OCI-LY1 (cell line): ENCODE measurements around the gene KIRREL3.

Source experiments
- H2AFZ ChIP-seq: fragments of 200-600 bp; sonication (generic), shearing (Covaris generic); 2 replicates; pipeline ENCODE4 v1.6.0; 2014; ENCODE audit warnings: antibody characterized with exemption, mild to moderate bottlenecking, low read length
- H3F3A ChIP-seq: fragments of 200-600 bp; sonication (generic), shearing (Covaris generic); 2 replicates; pipeline ENCODE4 v1.6.0; 2014; ENCODE audit warnings: mild to moderate bottlenecking, antibody characterized with exemption, low read length, moderate library complexity; ENCODE audit not compliant: insufficient read depth
- H3K27ac ChIP-seq: fragments of 200-600 bp; sonication (generic); 2 replicates; pipeline ENCODE4 v1.5.1; 2014; ENCODE audit warnings: low read length, mixed run types, mild to moderate bottlenecking, low read depth; ENCODE audit not compliant: poor library complexity, severe bottlenecking
- H3K27me3 ChIP-seq: fragments of 200-600 bp; sonication (generic); 2 replicates; pipeline ENCODE4 v1.6.0; 2014; ENCODE audit warnings: antibody characterized with exemption, mild to moderate bottlenecking, low read length, moderate library complexity; ENCODE audit not compliant: insufficient read depth
- H3K36me3 ChIP-seq: fragments of 200-600 bp; sonication (generic); 2 replicates; pipeline ENCODE4 v1.6.1; 2014; ENCODE audit warnings: mild to moderate bottlenecking, antibody characterized with exemption, low read length, moderate library complexity, mixed read lengths; ENCODE audit not compliant: insufficient read depth
- H3K4me1 ChIP-seq: fragments of 200-600 bp; sonication (generic); 2 replicates; pipeline ENCODE4 v1.5.1; 2014; ENCODE audit warnings: mild to moderate bottlenecking, low read length, moderate library complexity; ENCODE audit not compliant: insufficient read depth, severe bottlenecking
- H3K4me2 ChIP-seq: fragments of 200-600 bp; sonication (generic), shearing (Covaris generic); 2 replicates; pipeline ENCODE4 v1.6.1; 2014; ENCODE audit warnings: low read length
- H3K4me3 ChIP-seq: fragments of 200-600 bp; sonication (generic); 2 replicates; pipeline ENCODE4 v1.5.1; 2014; ENCODE audit warnings: low read length, low read depth, mild to moderate bottlenecking, mixed read lengths; ENCODE audit not compliant: poor library complexity, severe bottlenecking
- H3K79me2 ChIP-seq: fragments of 200-600 bp; shearing (Covaris generic); 2 replicates; pipeline ENCODE4 v1.6.1; 2016; ENCODE audit warnings: mixed run types, low read length, mixed read lengths; ENCODE audit not compliant: insufficient read depth
- H3K9ac ChIP-seq: fragments of 200-600 bp; sonication (generic), shearing (Covaris generic); 2 replicates; pipeline ENCODE4 v1.6.1; 2014; ENCODE audit warnings: mild to moderate bottlenecking, low read length, mixed read lengths
- H3K9me2 ChIP-seq: fragments of 200-600 bp; sonication (generic), shearing (Covaris generic); 2 replicates; pipeline ENCODE4 v1.6.1; 2014; ENCODE audit warnings: low read depth, mild to moderate bottlenecking, low read length, mixed read lengths
- H3K9me3 ChIP-seq: fragments of 200-600 bp; shearing (Covaris generic); 2 replicates; pipeline ENCODE4 v1.6.1; 2014; ENCODE audit warnings: low read length, mixed read lengths
- H4K20me1 ChIP-seq: fragments of 200-600 bp; sonication (generic), shearing (Covaris generic); 2 replicates; pipeline ENCODE4 v1.6.0; 2016; ENCODE audit warnings: mild to moderate bottlenecking, low read length; ENCODE audit not compliant: insufficient read depth
- EZH2 ChIP-seq: fragments of 200-600 bp; sonication (generic), shearing (Covaris generic); IDR thresholded peaks from 2 replicates; pipeline ENCODE4 v1.8.0; 2017; ENCODE audit warnings: borderline replicate concordance, mixed run types, mild to moderate bottlenecking, antibody characterized with exemption, low read length, moderate library complexity, mixed read lengths
- TF ChIP-seq, protein P1 (sequence below): fragments of 200-600 bp; sonication (generic), shearing (Covaris generic); IDR thresholded peaks from 2 replicates; pipeline ENCODE4 v1.5.1; 2017; ENCODE audit warnings: mild to moderate bottlenecking, antibody characterized with exemption, low read length, moderate library complexity, mixed read lengths

KIRREL3 gene

DNA sequence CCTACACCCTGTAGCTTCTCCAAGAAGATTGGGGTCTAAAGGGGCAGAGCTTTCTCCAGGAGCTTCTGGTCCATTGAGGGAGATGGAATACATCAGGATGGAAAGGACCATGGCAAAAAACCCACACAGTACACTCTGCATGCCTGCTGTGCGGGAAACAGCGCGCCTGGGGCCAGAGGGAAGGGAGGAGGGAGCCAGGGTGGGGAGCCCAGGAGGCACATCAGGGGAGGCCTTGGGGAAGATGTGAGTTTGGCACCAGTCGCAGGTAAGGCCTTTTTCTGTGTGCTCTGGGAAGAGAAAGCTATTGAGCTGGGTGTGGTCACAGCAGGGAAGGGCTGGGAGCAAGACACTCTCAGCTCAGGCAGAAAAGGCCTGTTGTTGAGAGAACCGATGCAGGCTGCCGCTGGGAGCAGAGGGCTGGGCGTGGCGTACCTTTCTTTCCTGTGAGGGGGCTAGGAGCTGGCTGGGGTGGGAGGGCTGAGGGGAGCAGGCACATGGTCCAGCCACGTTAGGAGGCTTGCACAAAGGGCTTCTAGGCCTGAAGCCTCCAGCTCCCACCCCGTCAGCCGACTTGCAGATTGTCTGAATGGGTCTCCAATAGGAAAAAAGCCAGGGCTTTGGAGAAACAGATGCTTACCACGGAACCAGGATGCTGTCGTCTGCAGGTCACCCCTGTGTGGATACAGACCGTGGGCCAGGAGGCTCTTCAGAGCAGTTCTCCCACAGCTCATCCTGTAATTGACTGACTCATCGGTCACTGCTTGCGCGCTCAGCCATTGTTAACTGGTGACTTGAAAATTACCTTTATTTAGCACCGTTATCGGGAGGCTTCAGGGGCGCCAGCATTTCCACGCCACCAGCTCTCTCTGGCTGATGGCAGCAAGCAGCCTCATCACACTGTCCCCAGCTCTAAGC, 407.8 kb downstream of the KIRREL3 start:
- H3K9me2 ChIP-seq: no peaks in the 10 kb centered on the region
- H3K36me3 ChIP-seq: no peaks in the 10 kb centered on the region
- H3K4me3 ChIP-seq: no peak overlapping the region
- no peaks in the 10 kb centered on the region for H3K27me3 ChIP-seq
- no peaks in the 10 kb centered on the region for H4K20me1 ChIP-seq
- no peaks in the 10 kb centered on the region for H3F3A ChIP-seq
- H3K9me3 ChIP-seq: no peaks in the 10 kb centered on the region
- H3K79me2 ChIP-seq: no peaks in the 10 kb centered on the region
- no peak overlapping the region for H2AFZ ChIP-seq
- H3K9ac ChIP-seq: no peak overlapping the region
- no peak overlapping the region for H3K4me2 ChIP-seq
- no peak overlapping the region for H3K27ac ChIP-seq
- H3K4me1 ChIP-seq: no peaks in the 10 kb centered on the region
- TF ChIP-seq, protein P1, sequence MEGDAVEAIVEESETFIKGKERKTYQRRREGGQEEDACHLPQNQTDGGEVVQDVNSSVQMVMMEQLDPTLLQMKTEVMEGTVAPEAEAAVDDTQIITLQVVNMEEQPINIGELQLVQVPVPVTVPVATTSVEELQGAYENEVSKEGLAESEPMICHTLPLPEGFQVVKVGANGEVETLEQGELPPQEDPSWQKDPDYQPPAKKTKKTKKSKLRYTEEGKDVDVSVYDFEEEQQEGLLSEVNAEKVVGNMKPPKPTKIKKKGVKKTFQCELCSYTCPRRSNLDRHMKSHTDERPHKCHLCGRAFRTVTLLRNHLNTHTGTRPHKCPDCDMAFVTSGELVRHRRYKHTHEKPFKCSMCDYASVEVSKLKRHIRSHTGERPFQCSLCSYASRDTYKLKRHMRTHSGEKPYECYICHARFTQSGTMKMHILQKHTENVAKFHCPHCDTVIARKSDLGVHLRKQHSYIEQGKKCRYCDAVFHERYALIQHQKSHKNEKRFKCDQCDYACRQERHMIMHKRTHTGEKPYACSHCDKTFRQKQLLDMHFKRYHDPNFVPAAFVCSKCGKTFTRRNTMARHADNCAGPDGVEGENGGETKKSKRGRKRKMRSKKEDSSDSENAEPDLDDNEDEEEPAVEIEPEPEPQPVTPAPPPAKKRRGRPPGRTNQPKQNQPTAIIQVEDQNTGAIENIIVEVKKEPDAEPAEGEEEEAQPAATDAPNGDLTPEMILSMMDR: no peak
- no peak for TF ChIP-seq EZH2

DNA sequence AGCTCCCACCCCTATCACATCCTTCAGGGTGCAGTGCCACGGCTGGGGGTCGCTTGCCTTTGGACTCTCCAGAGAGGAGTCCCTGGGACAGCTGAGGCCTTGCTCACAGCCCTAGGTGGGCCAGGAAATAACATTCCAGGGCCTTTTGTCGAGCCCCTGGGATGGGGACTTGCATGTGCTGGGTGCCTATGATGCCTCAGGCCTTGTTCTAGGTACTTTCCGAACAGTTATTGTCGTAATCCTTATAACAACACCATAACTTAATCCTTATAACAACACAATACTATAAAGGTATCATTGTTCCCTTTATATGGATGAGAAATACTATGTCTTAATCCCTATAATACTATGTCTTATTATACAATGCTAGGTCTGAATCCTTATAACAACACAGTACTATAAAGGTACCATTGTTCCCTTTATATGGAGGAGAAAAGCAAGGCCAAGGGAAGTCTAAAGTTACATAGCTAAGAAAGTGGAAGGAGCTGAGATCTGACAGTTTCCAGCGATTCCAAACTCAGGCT, 408.5 kb downstream of the KIRREL3 start:
- Histone ChIP-seq H3K27ac (no peak overlapping the region), H3K9me3 (no peaks in the 10 kb centered on the region), H3F3A (no peaks in the 10 kb centered on the region), H2AFZ (no peak overlapping the region), H3K4me2 (no peak overlapping the region), H3K79me2 (no peaks in the 10 kb centered on the region), H3K36me3 (no peaks in the 10 kb centered on the region), H3K4me1 (no peaks in the 10 kb centered on the region), H3K27me3 (no peaks in the 10 kb centered on the region), H3K4me3 (no peak overlapping the region), H3K9me2 (no peaks in the 10 kb centered on the region), H3K9ac (no peak overlapping the region), H4K20me1 (no peaks in the 10 kb centered on the region)
- TF ChIP-seq EZH2: no peak
- TF ChIP-seq, protein P1: no peak

DNA sequence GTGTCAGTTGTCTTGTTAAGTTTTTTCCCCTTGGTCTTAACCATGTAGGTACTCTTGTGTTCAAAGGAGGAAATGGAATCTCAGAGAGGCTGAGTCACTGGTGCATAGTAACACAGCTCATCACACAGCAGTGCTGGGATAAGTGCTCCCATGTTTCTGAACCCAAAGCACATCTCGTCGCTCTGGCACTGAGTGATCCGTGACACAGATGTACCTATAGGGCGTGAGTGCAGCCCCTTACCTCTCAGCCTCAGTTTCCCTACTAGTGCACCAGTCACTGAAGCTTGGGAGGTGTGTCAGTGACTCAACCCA, 411.1 kb downstream of the KIRREL3 start:
- Histone ChIP-seq H3K79me2 (no peaks in the 10 kb centered on the region), H3K4me2 (no peak overlapping the region), H3K27ac (no peak overlapping the region), H4K20me1 (no peaks in the 10 kb centered on the region), H3K36me3 (no peaks in the 10 kb centered on the region), H3F3A (no peaks in the 10 kb centered on the region), H3K4me3 (no peak overlapping the region), H3K9me2 (no peaks in the 10 kb centered on the region), H3K4me1 (no peaks in the 10 kb centered on the region), H3K27me3 (no peaks in the 10 kb centered on the region), H2AFZ (no peak overlapping the region), H3K9me3 (no peaks in the 10 kb centered on the region), H3K9ac (no peak overlapping the region)
- no peak for TF ChIP-seq EZH2
